Pancreas (tissue), 10 donors: ENCODE results near the gene CAMK2A. TPM values are rescaled to one million over a fixed set of nuclear protein-coding genes. Genes with fewer than 3 reads are reported as not detected.

Experiments used
- ATAC-seq, 4 donors: fragments of 200-7000 bp; cut with Tn5 transposase; one replicate each; pipeline versions ENCODE4 v1.8.0 to v1.9.1; 2020; ENCODE audit warnings: mild to moderate bottlenecking in 4 of 4, moderate library complexity in 4 of 4
- DNase-seq, 6 donors: peaks; one replicate each; pipeline ENCODE4 v3.0.0-alpha.2; 2020
- FAIRE-seq: peaks from 2 replicates; lab custom pipeline; 2012; peaks lifted over from hg19 to GRCh38; lab: Jason Lieb, UNC
- H3K27ac ChIP-seq, 4 donors: fragments of 200-600 bp; sonication (generic); 1 replicate in 3 of 4; 2 replicates in 1 of 4; pipeline versions ENCODE4 v1.5.0 to v1.8.0; 2020
- H3K27me3 ChIP-seq, 4 donors: fragments of 200-600 bp; one replicate each; pipeline ENCODE4 v1.8.0; 2021
- H3K36me3 ChIP-seq, 3 donors: fragments of 200-600 bp; sonication (generic) in 1 of 3; one replicate each; pipeline versions ENCODE4 v1.5.0 to v1.8.0; 2020 to 2021
- H3K4me1 ChIP-seq, 3 donors: fragments of 200-600 bp; one replicate each; pipeline ENCODE4 v1.8.0; 2021
- H3K4me3 ChIP-seq, 4 donors: fragments of 200-600 bp; sonication (generic) in 2 of 4; one replicate each; pipeline versions ENCODE4 v1.5.0 to v1.8.0; 2020 to 2021
- H3K9me3 ChIP-seq, 4 donors: fragments of 200-600 bp; one replicate each; pipeline ENCODE4 v1.8.0; 2021
- WGBS, 2 donors: extraction: QIAGEN DNeasy Blood & Tissue Kit; methylation state at CpG; one replicate each; pipeline ENCODE4 v1.1.7; 2013; 5-methylcytosine and 5-hydroxymethylcytosine counted together
- intact Hi-C, 3 donors: fragments of 100-400 bp; cut with DNase I; formaldehyde crosslinking; loops; one replicate each; pipeline versions ENCODE4 v1.11.1 to v1.14.2; 2022
- polyA plus RNA-seq, 2 donors: library from polyadenylated mRNA; stranded (reverse); fragments of 200-250 nt; gene quantifications; one replicate each; pipeline ENCODE4 v1.2.3, GENCODE V29; 2013
- total RNA-seq, 6 donors: library from RNA; stranded (reverse); fragmentation: NEBNext Ultra II Directional in 4 of 6; extraction: Animal tissue kit (Norgen Biotek cat#: 25700) in 4 of 6; gene quantifications; one replicate each; pipeline versions ENCODE4 v1.2.1 to v1.2.4, GENCODE V29; 2021 to 2023
- TF ChIP-seq, protein P1 (sequence below), 4 donors: fragments of 200-600 bp; sonication (generic) in 3 of 4; IDR thresholded peaks; one replicate each; pipeline versions ENCODE4 v1.5.0 to v1.8.0; 2021; ENCODE audit warnings: antibody characterized with exemption in 4 of 4
- donor health status: healthy with polysubstance abuse.
- donor health status: DM: no; HTN: no; CAD: no; lungs with moderate emphysema.
- donor health status: DM: no; HTN: no; CAD: no.
- donor health status: control.
- donor health status: control.
- donor health status: Bipolar disorder and iron deficiency.
- donor health status: DM: yes; HTN: yes; CAD: no.
- donor health status: DM: no; HTN: no; CAD: no.
- donor health status: DM: no; HTN: no; CAD: no.
- donor health status: DM: yes; HTN: yes; CAD: no.

The CAMK2A gene
- total and polyA plus RNA-seq, 8 donors, result 0.03 to 0.19 (median 0.08) TPM; not detected in 3

DNA sequence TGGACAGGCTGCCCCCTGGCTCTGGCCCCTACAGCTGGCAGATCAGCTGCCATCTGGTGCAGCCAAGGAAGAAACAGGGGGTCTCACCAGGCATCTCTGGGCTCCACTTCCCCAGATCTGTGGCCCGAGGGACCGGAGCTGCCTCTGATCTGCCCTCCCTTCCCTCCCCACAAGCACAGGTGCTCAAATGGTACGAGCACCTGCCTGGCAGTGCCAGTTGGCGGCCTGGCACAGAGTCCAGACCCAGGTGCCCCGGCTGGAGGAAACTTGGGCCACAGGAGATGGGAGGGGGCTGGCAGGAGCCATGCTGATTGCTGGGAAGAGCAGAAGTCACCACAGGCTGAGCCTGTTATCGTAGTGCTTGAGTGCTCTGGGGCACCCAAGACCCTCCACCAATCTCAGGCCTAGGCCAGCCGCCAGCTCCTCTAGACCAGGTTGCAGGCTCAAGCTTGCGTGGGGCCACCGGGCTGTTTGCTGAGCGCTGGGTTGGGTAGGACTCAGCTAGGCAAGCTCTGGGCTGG is 5.0 kb upstream of the CAMK2A start:
- intact Hi-C loops, result no loop called here
- Histone ChIP-seq H3K27me3 (no peaks in the 10 kb centered on the region), H3K4me3 (no peak overlapping the region), H3K9me3 (no peaks in the 10 kb centered on the region), H3K36me3 (no peaks in the 10 kb centered on the region), H3K4me1 (no peaks in the 10 kb centered on the region), H3K27ac (no peak overlapping the region)
- ATAC-seq, result no peak
- DNase-seq, result peak in 2 of 6 donors; percentile 45 to 54
- WGBS, 2 donors, result 91 to 96% methylated on average over 10 of the region's 10 CpGs
- no peak for FAIRE-seq
- TF ChIP-seq, protein P1, sequence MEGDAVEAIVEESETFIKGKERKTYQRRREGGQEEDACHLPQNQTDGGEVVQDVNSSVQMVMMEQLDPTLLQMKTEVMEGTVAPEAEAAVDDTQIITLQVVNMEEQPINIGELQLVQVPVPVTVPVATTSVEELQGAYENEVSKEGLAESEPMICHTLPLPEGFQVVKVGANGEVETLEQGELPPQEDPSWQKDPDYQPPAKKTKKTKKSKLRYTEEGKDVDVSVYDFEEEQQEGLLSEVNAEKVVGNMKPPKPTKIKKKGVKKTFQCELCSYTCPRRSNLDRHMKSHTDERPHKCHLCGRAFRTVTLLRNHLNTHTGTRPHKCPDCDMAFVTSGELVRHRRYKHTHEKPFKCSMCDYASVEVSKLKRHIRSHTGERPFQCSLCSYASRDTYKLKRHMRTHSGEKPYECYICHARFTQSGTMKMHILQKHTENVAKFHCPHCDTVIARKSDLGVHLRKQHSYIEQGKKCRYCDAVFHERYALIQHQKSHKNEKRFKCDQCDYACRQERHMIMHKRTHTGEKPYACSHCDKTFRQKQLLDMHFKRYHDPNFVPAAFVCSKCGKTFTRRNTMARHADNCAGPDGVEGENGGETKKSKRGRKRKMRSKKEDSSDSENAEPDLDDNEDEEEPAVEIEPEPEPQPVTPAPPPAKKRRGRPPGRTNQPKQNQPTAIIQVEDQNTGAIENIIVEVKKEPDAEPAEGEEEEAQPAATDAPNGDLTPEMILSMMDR (IDR thresholded peaks at IDR 0.05), result no peak

DNA sequence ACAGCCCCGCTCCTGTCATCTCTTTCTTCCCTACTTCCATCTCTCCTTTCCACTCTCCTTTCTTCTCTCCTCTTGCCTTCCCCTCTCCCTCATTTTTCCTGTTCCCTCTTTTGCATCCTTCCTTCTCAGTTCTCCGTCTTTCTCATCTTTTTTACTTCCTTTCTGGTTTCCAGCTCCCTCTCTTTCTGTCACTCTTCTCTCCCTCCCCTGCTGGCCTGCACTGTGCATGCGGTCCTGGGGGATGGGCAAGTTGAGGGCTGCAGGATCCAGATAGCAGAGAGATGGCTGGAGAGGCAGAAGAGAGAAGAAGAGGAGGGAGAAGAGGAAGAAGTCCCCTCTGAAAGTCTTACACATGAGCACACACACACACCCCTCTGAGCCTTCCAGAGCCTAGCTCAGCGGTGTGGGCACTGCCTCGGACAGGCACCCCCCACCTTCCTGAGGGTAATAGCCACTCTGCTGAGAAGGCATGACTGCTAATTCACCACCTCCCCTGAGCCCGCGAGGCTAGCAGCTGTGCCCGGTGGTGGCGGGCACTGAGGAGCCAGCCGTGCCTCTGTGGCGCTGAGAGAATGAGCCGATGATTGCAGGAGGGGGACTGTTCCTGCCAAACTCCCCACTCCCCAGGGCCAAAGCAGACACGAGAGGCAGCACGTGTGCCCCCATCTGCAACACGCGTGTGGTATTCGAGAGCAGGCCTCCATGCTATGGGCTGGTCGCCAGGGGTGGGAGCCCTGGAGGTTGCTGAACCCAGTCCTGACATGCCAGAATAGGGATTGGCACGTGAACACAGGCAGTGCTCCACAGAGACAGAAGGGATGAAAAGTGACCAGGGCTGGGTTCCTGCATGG is 3.7 kb upstream of the CAMK2A start:
- DNase-seq, result peak in 1 of 6 donors; percentile 51
- Histone ChIP-seq H3K27ac (no peak overlapping the region), H3K27me3 (no peaks in the 10 kb centered on the region), H3K9me3 (no peaks in the 10 kb centered on the region), H3K4me1 (no peaks in the 10 kb centered on the region), H3K4me3 (no peak overlapping the region), H3K36me3 (no peaks in the 10 kb centered on the region)
- intact Hi-C loops, result no loop called here
- no peak for ATAC-seq
- no peak for FAIRE-seq
- WGBS, 2 donors, result 83 to 89% methylated on average over 19 of the region's 19 CpGs
- TF ChIP-seq, protein P1 (IDR thresholded peaks at IDR 0.05), result no peak

DNA sequence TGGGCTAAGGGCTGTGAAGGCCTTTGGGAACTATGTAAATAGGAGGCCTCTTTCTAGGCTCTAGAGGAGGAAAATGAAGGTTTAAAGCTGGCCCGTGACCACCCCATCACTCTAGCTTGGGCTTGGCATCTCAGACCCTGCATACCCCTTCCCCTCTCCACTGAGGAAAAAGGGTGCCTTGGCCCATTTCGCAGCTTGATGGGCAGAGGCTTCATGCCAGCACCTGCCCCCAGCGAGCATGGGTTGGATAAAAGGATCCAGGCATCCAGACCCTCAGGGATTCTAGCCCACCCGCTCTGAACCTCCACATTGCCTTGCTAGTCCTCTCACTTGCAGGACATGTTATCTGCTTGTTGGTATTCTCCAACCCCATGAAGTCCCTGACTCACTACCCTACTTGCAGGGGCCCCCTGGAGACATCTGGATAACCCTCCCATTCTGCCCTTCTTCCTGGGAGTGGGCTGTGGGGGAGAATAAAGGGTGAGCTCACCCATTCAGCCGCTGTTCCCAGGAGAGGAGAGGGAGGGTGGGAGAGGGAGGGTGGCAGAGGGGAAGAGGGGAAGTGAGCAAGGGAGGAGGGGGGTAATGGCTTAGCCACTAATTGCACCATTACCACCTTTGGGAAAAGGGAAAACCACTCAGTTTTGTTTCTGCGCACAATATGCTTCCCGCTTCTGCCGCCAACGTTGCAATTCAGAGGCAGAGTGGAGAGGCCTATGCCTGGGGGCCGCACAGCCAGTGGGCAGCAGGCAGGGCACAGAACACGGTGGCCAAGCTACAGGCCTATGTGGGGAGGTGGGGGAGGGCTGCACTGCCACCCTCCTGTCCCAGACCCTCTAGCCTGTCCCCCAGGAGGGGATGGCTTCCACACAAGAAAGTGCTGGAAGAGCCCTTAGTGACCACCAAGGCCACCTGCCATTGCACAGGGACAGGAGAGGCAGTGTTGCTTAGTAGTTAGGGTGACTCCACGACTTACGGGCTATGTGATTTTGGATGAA is 2.1 kb upstream of the CAMK2A start:
- FAIRE-seq (no peak), DNase-seq (peak in 1 of 6 donors; percentile 14), ATAC-seq (no peak)
- no peaks in the 10 kb centered on the region for H3K27me3 ChIP-seq
- H3K9me3 ChIP-seq, result no peaks in the 10 kb centered on the region
- 78 to 90% methylated on average over 13 of the region's 13 CpGs for WGBS, 2 donors
- TF ChIP-seq, protein P1 (IDR thresholded peaks at IDR 0.05), result no peak
- H3K4me3 ChIP-seq, result no peak overlapping the region
- intact Hi-C loops, result no loop called here
- H3K36me3 ChIP-seq, result no peaks in the 10 kb centered on the region
- no peak overlapping the region for H3K27ac ChIP-seq
- H3K4me1 ChIP-seq, result no peaks in the 10 kb centered on the region

DNA sequence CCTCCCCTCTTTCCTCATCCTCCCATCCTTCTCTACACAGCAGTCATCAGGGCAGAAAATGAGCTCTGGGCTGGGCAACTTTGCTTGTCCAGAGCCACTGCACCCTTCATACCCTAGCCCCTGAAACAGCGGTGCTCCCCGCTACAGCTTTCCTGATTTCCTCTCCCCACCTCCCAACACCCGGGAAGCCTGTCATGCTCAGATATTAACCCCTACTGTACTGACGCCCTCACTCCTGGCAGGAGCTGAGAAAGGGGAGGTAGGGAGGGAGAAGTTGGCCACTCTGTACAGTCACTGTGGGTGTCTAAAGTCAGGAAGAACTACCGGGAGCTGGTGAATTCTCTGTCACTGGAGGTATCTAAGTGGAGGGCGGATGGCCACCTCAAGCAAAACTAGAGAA is 782 bp downstream of the CAMK2A start:
- Histone ChIP-seq H3K27me3 (no peaks in the 10 kb centered on the region), H3K9me3 (no peaks in the 10 kb centered on the region), H3K4me3 (no peak overlapping the region), H3K4me1 (no peaks in the 10 kb centered on the region), H3K27ac (no peak overlapping the region), H3K36me3 (no peaks in the 10 kb centered on the region)
- FAIRE-seq, result no peak
- DNase-seq, result peak in 1 of 6 donors; percentile 9
- TF ChIP-seq, protein P1 (IDR thresholded peaks at IDR 0.05), result no peak
- intact Hi-C loops, result no loop called here
- WGBS, 2 donors, result 49 to 50% methylated on average over 6 of the region's 6 CpGs
- no peak for ATAC-seq
